HG02938 (cell line): ENCODE measurements around the gene RASL10A.

Experiments
- ATAC-seq: cut with Tn5 transposase; IDR thresholded peaks from one replicate; pipeline ENCODE4 v1.9.1; 2021; ENCODE audit warnings: mild to moderate bottlenecking, moderate library complexity; ENCODE audit not compliant: unreplicated experiment

The RASL10A gene

DNA sequence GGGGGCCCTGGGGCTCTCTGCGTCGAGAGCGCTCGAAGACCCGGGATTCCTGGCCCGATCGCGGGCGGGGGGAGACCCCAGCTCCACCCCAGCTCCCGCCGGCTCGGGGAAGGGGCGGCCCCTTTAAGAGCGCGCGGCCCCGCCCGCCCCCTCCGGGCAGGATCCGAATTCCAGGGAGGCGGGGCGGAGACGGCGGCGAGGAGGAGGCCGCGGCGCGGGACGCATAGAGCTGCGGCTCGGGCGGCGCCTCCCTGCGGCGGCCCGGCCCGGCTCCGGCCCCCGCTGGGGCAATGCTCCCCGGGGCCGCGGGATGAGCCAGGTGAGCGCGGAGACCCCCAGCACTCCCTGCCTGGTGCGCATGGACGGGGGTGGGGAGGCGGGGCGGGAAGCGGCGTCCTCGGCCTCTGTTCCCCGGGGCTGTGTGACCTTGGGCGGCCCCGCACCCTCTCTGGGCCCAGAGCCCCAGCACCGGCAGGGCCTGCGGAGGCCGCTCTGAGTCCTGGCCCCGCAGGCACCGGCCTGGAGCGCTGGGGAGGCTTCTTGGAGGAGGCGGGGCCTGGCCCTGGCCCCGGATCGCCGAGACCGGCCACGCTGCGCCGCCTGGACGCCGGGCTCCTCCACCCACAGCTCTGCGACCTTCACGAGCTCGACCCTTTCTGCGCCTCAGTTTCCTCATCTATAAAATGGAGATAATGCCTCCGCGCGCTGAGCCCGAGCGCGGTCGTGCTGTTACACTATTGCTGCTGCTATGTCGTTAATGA is 8.5 kb downstream of the RASL10A start:
- no peak for ATAC-seq

DNA sequence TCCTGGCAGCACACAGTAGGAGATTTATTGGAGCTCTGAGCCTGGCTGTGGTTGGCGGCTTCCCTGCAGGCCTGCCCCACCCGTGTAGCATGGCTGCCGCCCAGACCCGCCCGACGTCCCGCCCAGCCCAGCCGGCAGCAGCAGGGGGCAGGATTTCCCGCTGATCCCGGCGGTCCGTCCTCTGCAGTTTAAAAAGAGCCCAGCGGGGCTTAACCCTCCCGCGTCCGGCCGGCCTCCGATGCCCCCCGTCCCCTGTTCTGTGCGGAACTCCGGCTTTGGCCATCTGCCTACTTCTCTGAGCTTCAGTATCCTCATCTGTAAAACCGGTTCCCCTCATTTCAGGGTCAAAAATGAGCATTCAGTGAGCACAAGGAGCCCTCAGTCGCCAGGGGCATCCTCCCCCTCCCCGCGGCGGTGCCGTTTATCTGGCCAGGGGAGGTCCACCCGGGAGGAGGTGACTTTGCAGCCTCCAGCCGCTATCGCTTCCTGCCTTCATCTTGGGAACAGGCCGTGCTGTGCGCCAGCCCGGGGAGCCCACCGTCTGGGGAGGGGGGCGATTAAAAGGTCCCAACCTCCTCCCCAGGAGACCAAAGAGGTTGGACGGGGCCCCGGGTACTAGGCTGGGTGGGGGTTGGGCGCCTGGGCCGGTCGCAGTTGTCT is 9.2 kb downstream of the RASL10A start, which contains the start of gene GAS2L1:
GAS2L1 (plus strand) TSS at position 476 of the 660 bp plus-strand sequence. CDS start 1,456 bp downstream, outside the sequence.
- ATAC-seq: no peak

DNA sequence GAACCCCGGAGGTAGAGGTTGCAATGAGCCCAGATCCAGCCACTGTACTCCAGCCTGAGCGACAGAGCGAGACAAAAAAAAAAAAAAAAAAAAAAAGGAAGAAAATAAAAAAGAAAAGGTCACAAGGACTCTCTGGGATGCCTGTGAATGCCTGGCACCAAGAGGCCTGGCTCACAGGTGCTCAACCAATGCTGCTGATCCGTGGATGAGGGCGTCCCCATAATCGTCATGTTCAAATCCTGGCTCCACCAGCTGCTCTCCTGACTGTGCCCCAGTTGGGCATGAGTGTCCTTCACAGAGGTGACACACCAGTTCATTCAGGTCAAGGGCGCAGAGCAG is 9.7 kb downstream of the RASL10A start:
- no peak for ATAC-seq

DNA sequence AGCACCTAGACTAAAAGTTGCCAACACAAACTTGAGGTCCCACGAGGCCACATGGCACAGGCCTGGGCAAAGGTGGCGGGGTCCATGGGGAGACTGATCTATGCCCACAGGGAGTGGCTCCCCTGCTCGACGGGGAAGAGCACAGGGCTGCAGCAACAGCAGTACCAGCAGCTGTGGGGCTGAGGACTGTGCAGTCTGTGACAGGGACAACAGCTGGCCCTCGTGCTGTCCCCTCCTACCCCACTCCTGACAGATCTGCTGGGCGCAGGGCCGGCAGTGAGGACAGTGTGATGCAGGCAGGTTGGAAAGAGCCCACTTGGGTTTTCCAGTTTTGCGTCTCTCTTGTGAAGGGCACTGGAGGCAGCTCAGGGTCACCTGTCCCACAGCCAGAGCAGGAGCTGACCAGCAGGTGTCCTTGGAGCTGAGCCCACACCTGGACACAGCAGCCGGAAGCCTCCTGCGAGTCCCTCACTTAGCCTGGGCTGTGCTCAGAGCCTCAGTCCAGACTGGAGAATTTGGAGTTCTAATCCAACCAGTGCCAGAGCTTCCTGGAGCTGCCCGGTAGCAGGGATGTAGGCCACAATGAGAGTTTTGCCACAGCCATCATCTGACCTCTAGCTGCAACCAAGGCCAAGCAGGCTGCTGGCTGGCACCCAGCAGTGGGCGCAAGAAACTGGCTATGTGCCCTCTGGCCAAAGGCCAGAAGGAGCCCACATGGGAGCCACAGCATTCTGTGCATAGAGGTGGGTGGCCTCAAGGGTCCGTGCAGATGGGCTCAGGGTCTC is 12.6 kb downstream of the RASL10A start:
- ATAC-seq: no peak

DNA sequence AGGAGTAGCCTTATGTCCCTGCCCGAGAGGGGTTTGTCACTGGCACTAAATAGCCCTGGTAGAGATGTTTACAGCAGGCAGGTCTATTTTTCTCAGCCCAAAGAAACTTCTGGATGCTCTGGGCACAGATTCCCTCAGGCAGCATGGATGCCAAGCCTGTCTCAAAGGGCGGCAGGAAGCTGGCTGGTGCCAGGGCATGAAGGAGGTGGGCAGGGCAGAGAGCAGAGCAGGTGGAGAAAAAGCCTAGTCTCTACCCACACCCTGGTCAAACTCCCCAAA is 13.2 kb downstream of the RASL10A start:
- no peak for ATAC-seq

DNA sequence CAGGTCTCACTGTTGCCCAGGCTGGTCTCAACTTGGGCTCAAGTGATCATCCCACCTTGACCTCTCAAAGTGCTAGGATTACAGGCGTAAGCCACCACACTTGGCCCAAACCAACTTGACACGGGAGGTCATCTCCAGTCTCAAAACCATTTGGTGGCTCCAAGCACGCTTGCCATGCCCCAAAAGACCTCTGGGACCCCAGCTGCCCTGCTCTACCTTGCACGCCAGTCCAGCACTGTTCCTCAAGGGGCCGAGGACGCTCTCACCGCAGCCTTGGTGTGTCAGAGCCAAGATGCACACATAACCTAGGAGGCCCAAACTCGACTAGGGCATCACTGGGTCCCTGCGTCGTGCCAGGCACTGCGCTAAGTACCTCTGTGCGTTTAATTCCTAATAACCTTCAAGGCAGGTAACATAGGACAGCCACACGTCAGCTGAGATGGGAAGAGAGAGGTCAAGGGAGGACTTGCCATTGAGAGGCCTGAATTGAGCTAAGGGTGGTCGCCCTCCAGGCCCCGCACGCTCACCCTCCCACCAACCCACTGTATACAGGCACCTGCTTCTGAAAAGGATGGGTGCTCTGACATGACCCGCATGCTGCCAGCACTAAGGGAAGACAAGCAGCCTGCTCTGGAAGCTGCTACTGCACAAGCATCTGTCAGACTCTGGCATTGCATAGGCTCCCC is 13.6 kb downstream of the RASL10A start:
- no peak for ATAC-seq

DNA sequence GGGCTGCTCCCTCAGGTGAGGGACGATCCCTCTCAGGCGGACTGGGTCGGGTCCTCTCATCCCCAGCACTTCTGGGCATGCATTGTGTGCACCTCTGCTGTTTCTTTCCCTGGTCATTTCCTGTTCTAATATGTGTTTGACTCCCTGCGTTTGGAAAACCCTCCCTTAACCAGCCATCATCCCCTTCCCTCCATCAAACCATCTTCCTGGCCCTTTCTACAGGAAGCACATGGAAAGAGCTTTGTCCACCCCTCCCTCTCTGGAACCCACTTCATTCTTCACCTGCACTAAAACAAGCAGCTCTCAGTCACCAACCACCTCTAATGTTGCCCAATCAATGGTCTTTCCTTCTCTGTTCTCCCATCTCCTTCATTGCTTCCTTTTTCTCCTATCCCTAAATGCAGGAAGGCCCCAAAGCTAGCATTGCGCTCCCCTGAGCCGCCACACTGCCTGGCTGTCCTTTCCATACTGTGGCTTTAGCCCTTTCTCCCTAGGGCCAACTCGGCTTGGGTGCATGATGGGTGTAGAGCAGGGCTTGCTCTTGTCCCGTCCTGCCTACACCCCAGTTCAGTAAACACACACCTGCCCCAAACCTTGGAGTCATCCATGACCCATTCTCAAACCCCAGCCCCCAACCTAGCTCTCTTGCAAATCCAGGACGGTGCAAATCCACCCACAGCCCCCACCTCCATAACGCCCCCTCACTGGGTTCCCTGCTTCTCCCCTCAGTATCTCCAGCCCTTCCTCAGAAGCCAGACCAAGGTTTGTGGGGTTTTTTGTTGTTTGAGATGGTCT is 14.5 kb downstream of the RASL10A start:
- ATAC-seq: no peak

DNA sequence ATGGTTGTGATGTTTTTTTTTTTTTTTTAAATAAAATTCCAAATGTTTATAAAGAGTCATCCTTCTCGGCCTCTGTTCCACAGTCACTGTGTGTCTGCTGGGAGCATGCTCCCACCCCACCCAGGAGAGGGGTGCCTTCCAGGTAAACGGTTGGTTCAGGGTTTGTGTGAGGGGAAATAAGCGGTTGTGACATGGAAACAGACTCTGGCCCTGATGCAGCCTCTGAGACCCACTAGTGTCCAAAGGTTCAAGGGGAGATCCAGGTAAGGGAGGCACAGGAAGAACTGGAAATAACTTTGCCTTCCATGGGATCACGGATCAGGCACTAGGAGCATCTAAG is 15.1 kb downstream of the RASL10A start:
- no peak for ATAC-seq

DNA sequence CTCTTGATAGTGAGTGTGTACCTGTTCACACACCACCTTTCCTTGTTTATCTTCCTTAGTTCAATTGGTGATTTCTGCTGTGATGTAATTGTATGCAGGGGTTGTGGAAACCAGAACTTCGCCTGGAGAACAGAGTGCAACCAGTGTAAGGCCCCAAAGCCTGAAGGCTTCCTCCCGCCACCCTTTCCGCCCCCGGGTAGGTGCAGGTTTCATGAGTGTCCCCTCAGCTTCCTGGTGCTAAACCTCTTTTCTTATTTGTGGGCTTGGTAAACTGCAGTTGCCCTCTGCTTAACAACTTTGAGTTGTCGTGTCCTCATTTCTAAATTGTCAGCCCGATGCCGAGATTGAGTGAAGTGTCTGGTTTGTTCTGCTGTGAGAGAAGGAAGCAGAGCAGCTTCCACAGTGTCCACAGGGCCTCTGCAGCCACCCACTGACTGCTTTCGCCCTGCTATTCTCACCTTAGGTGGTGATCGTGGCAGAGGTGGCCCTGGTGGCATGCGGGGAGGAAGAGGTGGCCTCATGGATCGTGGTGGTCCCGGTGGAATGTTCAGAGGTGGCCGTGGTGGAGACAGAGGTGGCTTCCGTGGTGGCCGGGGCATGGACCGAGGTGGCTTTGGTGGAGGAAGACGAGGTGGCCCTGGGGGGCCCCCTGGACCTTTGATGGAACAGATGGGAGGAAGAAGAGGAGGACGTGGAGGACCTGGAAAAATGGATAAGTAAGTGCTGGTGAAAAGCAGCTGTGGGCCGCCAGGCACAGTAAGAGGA is 16.2 kb downstream of the RASL10A start:
- ATAC-seq: no peak

DNA sequence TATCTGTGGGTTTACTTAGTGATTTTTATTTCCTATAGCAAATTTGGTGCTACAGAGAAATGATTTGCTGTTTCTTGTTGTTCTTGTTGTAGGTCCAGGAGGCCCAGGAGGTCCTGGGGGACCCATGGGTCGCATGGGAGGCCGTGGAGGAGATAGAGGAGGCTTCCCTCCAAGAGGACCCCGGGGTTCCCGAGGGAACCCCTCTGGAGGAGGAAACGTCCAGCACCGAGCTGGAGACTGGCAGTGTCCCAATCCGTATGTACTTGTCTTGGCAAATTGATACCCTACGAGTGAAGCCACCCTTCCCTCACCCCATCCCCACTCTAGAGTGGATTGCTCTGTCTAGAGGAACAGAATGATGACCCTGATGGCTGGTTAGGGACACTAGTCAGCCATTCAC is 16.9 kb downstream of the RASL10A start:
- ATAC-seq: no peak

DNA sequence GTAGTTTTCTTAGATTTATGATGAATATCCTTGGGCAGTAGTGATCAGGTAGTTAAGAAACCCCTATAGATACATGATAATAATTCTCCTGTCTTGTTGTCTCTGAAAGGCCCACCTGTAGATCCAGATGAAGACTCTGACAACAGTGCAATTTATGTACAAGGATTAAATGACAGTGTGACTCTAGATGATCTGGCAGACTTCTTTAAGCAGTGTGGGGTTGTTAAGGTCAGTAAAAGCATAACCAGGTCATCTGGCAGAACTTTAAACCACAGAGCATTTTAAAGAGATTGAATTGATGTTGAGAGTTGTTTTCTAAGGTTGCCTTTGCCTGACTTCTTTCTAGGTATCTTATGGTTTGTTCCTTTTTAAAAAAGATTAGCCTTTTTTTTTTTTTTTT is 23.1 kb downstream of the RASL10A start:
- no peak for ATAC-seq

DNA sequence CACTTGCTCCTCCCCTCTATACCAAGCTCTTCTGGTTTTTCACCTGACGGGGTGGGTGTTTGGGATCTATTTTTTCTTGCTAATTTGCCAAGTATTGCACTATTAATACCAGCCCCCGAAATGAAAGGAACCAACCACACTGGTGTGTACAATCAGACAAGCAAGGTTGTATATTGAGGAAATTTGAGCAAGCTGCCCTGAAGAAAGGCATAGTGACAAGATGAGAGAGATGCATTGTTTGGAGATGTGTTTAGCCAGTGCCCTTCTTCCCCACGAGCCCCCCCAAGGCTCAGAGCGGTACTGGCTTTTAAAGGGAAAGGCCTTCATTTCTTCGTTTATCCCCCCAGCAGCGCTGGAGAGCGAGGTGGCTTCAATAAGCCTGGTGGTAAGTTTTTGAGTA is 24.3 kb downstream of the RASL10A start:
- ATAC-seq: no peak

DNA sequence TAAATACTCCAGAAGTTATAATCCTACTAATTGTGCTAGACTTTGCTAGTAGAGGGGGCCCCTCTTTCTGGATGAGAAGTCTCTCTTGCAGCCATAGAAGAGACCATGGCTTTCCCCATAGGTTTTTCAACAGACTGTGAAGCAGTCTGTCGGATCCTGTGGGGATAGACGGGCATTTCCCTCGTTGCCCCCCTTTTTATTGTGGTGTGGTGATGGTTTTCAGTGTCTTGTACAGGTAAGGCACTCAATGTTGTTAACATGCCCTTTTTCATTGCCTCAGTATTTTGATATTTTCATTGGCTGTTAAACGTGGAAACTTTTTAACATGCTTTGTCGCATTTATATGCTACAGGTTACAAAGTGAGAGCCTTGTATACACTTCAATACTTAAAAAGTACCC is 25.4 kb downstream of the RASL10A start:
- no peak for ATAC-seq

DNA sequence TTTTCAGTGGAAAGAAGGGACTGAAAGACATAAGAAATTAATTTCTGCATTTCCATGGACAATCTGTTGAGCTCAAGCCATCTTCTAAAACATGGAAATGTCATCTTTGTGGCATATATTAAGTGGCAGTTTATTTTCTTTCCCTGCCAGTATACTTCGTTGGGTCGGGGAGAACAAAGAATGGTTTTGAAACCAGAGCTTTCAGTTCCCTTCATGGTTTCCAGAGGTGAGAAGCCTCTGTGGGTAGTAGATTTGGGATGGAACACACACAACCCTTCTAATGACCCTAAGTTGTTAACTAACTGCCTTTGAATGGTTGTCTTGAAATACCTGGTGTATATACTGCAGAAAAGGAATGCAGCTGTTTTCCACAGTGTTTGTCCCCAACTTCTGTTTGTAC is 26.7 kb downstream of the RASL10A start:
- no peak for ATAC-seq

DNA sequence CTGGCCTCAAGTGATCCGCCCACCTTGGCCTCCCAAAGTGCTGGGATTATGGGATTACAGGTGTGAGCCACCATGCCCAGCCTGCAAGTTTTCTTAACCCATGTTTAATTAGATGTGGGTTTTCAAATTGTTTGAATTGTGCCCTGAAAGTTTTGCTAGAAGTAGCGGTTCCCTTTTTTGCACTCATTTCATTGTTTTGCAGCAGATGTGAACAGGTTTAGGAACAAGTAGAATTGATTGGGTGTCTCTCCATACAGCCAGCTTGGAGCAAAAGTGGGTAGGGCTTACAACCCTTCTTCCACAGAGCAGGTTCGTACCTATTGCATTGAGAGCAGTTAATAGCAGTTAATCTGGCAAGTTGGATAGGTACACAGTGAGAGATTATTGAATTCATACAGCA is 31.3 kb downstream of the RASL10A start:
- no peak for ATAC-seq

DNA sequence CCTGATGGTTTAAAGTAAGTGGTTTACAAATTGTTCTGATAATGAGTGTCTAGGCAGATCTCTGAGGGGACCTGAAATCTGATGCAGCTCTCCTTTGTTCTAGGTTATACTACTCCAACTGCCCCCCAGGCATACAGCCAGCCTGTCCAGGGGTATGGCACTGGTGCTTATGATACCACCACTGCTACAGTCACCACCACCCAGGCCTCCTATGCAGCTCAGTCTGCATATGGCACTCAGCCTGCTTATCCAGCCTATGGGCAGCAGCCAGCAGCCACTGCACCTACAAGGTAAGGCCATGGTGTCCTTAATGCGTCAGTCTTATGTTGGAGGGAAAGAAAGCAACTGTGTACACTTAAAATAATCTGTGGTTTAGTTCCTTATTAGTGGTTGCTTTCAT is 37.6 kb downstream of the RASL10A start:
- ATAC-seq: no peak

DNA sequence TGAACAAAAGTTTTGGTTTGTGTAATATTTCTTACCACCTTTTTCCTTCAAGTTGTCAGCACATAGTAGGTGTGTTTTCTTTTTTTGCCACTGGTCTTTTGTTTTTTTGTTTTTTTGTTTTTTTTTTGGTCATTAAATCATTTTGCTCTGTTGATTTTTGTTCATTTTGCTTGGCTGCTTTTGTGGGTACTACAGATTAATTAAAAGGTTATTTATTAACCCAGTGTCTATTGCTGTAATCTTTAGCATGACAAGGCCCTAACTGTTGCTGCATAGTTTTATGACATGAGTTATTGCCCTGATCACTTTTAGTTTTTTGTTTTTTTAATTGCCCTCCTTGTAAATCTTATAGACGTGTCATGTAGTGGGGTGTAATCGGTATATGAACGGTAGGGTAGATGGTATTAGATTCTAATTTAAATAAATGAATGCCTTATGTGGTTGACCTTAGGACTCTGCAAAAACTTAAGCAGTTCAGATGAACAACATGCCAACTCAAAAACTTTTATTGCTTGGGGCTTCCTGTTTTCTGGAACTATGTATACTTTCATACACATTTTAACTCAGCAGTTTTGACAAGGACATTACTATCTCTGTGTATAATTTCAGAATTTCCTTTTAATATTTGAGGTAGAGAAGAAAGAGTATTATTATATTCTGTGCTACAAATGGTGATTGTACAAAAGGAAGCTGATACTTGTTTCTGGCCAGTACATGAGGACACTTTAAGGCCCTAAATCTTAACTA is 39.5 kb downstream of the RASL10A start:
- no peak for ATAC-seq

DNA sequence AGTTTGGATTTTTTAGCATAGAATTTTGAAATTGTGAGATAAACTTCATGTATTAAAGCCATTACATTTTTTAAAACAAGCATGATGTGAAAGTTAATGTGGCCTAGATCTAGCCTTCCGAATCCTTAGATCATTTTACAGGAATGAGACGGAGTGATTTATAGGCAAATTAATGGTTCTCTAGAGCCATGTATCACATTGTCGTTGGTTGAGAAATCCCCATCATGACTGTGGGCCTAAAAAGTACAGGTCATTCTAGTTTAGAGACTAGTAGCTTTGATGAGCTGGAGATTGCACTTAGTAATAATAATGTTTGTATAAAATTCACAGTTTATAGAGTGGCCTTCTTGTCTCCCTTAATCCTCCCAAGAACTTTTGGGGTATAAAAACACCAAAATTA is 40.3 kb downstream of the RASL10A start:
- no peak for ATAC-seq

DNA sequence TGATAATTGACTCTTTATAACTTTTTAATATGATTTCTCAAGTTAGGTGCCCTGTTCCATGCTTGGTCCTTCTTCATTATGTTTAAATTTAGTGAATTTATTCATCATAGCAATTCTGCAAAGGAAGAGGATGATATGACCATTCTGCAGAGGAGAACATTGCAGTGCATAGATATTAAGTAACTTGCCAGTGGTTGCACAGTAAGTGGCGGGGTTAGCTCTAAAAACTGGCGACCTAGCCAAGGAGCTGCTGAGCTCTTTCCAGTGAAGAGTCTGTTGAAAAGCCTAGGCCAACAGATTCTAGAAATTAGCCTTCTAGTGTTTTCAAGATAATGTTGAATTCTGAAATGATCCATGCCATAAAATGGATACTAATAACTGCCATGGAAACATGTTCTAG is 42.9 kb downstream of the RASL10A start:
- no peak for ATAC-seq
